Endothelial cell of umbilical vein (primary cell): Measurements from ENCODE around the gene SFT2D2. TPM values are rescaled to one million over a fixed set of nuclear protein-coding genes. Genes with fewer than 3 reads are reported as not detected.

Experiments
- BruUV-seq: library from RNA; stranded (reverse); fragments of 400-500 nt; replicated peaks from 2 replicates; lab custom pipeline; 2021; lab: Mats Ljungman, UMichigan
- CTCF ChIA-PET: fragments of 300-600, 350-600 bp; sonication (Branson Sonifier 250); formaldehyde crosslinking; loops from one replicate; lab custom pipeline; 2021; ENCODE audit warnings: antibody characterized with exemption, inconsistent platforms; lab: Charles Lee
- POLR2A ChIA-PET: fragments of 300-600, 350-600 bp; sonication (Branson Sonifier 250); formaldehyde crosslinking; loops from one replicate; lab custom pipeline; 2021; ENCODE audit warnings: antibody characterized with exemption, inconsistent platforms; lab: Charles Lee
- DNase-seq: peaks from one replicate; pipeline ENCODE4 v3.0.0-alpha.2; 2011; ENCODE audit warnings: low read depth, low spot score
- FAIRE-seq: peaks from 2 replicates; lab custom pipeline; 2011; peaks lifted over from hg19 to GRCh38; lab: Jason Lieb, UNC
- H2AFZ ChIP-seq: 2 replicates; pipeline ENCODE4 v1.6.0; 2012; ENCODE audit warnings: low read depth, low read length, control low read depth, inconsistent platforms
- H3K27ac ChIP-seq: 2 replicates; pipeline ENCODE4 v1.5.1; 2011; ENCODE audit warnings: low read depth, mild to moderate bottlenecking, control low read depth, low read length, moderate library complexity; ENCODE audit not compliant: insufficient read depth
- H3K27me3 ChIP-seq, 2 experiments: 2 replicates each; pipeline versions ENCODE4 v1.6.0 to v1.6.1; 2011; ENCODE audit warnings: low read length in 2 of 2, mixed read lengths in 1 of 2; ENCODE audit not compliant: control insufficient read depth in 2 of 2, insufficient read depth in 2 of 2
- H3K36me3 ChIP-seq, 2 experiments: 2 replicates in 1 of 2; 3 replicates in 1 of 2; pipeline ENCODE4 v1.5.1; 2011; ENCODE audit warnings: low read length in 2 of 2, mild to moderate bottlenecking in 1 of 2, moderate library complexity in 1 of 2; ENCODE audit not compliant: control insufficient read depth in 2 of 2, insufficient read depth in 2 of 2; ENCODE audit errors: extremely low read depth in 1 of 2
- H3K4me1 ChIP-seq: 3 replicates; pipeline ENCODE4 v1.5.1; 2011; ENCODE audit warnings: mild to moderate bottlenecking, low read length; ENCODE audit not compliant: control insufficient read depth, insufficient read depth; ENCODE audit errors: extremely low read depth
- H3K4me2 ChIP-seq: 2 replicates; pipeline ENCODE4 v1.6.1; 2011; ENCODE audit warnings: low read length, control low read depth, mixed read lengths; ENCODE audit not compliant: insufficient read depth
- H3K4me3 ChIP-seq, 3 experiments: fragments of 200-600 bp in 1 of 3; sonication (generic), shearing (Covaris generic) in 1 of 3; replicated peaks in 1 of 3; 2 replicates each; pipeline ENCODE4 v1.5.1; 2011 to 2016; ENCODE audit warnings: control low read depth in 3 of 3, low read length in 3 of 3, mild to moderate bottlenecking in 2 of 3, inconsistent platforms in 1 of 3, low read depth in 1 of 3, moderate library complexity in 1 of 3; ENCODE audit not compliant: insufficient read depth in 1 of 3
- H3K79me2 ChIP-seq: 2 replicates; pipeline ENCODE4 v1.6.0; 2012; ENCODE audit warnings: low read length, inconsistent platforms; ENCODE audit not compliant: control insufficient read depth, insufficient read depth
- H3K9ac ChIP-seq: replicated peaks from 2 replicates; pipeline ENCODE3; 2011; ENCODE audit warnings: low read length, control low read depth; ENCODE audit not compliant: insufficient read depth; ENCODE audit errors: extremely low read depth
- H3K9me1 ChIP-seq: replicated peaks from 3 replicates; pipeline ENCODE4 v1.6.0; 2011; ENCODE audit warnings: mild to moderate bottlenecking, low read length; ENCODE audit not compliant: control insufficient read depth, insufficient read depth; ENCODE audit errors: extremely low read depth
- H3K9me3 ChIP-seq: replicated peaks from 2 replicates; pipeline ENCODE4 v1.5.1; 2012; ENCODE audit warnings: low read length, inconsistent platforms; ENCODE audit not compliant: control insufficient read depth, insufficient read depth
- H4K20me1 ChIP-seq: replicated peaks from 2 replicates; pipeline ENCODE3; 2011; ENCODE audit warnings: mild to moderate bottlenecking, low read length; ENCODE audit not compliant: control insufficient read depth, insufficient read depth; ENCODE audit errors: extremely low read depth
- FOS ChIP-seq: IDR thresholded peaks from 2 replicates; pipeline ENCODE4 v1.6.1; 2011; ENCODE audit warnings: mild to moderate bottlenecking, low read length, moderate library complexity, borderline replicate concordance; ENCODE audit not compliant: insufficient read depth
- JUN ChIP-seq: IDR thresholded peaks from 2 replicates; pipeline ENCODE4 v1.6.1; 2011; ENCODE audit warnings: borderline replicate concordance, low read depth; ENCODE audit not compliant: insufficient read length, insufficient read depth
- MYC ChIP-seq: IDR thresholded peaks from one replicate; pipeline ENCODE4 v1.6.1; 2011; ENCODE audit warnings: mild to moderate bottlenecking, low read depth, low read length
- POLR2A ChIP-seq: IDR thresholded peaks from 2 replicates; pipeline ENCODE4 v1.6.1; 2012; ENCODE audit warnings: low read depth, mild to moderate bottlenecking, control low read depth, low read length
- POLR2AphosphoS5 ChIP-seq: IDR thresholded peaks from 2 replicates; pipeline ENCODE4 v1.6.1; 2012; ENCODE audit warnings: low read depth, mild to moderate bottlenecking, control low read depth, low read length, moderate library complexity; ENCODE audit not compliant: insufficient read depth
- dilution Hi-C: fragments of 300-500 bp; cut with MboI; formaldehyde crosslinking; loops from one replicate; pipeline ENCODE4 v1.15.0; 2019; ENCODE audit warnings: low sequenced_read_pairs; ENCODE audit not compliant: extremely low pct_ligation_motif_present
- intact Hi-C: fragments of 100-400 bp; cut with micrococcal nuclease; formaldehyde crosslinking; loops from one replicate; pipeline ENCODE4 v1.10.0; 2022
- polyA plus RNA-seq, 4 experiments: library from polyadenylated mRNA; depleted of rRNA in 3 of 4; stranded (reverse) in 3 of 4; unstranded in 1 of 4; fragments of >200 nt; gene quantifications; 2 replicates each; pipeline versions ENCODE4 v1.2.1 to v1.2.3, GENCODE V29; 2011 to 2012; ENCODE audit warnings: missing spikeins in 1 of 4
- total RNA-seq: library from RNA; stranded (reverse); gene quantifications from 2 replicates; pipeline ENCODE4 v1.2.3, GENCODE V29; 2021
- TF ChIP-seq, protein P1 (sequence below): IDR thresholded peaks from 2 replicates; pipeline ENCODE4 v1.6.1; 2011; ENCODE audit not compliant: insufficient read depth, insufficient read length

SFT2D2 gene
- total and polyA plus RNA-seq, 2 donors (not counting 3 experiments of a cell fraction or from before 2014, with no cell fraction given): 16.7 to 68.1 TPM

DNA sequence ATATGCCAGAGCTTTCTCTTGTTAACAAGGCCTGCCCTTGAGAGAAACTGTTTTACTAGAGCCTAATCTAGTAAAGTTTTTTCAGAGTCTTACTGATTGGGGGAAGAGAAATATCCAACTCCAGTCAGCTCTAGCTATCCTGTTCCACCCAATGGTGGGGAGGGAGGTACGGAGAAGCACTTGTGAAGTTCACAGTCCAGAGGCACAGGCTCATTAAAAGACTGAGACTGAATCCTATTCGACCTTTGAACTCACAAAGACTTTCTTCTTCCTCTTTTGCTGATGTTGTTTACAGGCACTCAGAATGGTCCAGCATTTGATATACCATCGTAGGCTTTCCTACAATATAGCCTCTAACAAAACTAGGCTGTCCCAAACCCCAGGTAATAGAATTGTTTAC, 15.5 kb upstream of the SFT2D2 start:
- Histone ChIP-seq H3K4me2 (no peak overlapping the region), H2AFZ (no peak overlapping the region), H4K20me1 (no peaks in the 10 kb centered on the region), H3K4me3 (no peak overlapping the region), H3K4me1 (no peaks in the 10 kb centered on the region), H3K9ac (no peak overlapping the region), H3K36me3 (no peaks in the 10 kb centered on the region), H3K9me1 (no peaks in the 10 kb centered on the region), H3K27ac (no peak overlapping the region), H3K79me2 (no peaks in the 10 kb centered on the region), H3K27me3 (peaks cover under 1 to 2% of the 10 kb centered on the region in 2 experiments), H3K9me3 (no peaks in the 10 kb centered on the region)
- ChIA-PET CTCF (interaction anchor here (1.0 to 1.5 kb wide), 2 partner anchors 8 to 13 kb away, joined by 3 to 5 read pairs; no protein-coding TSS in a partner anchor), POLR2A (no interaction called here)
- TF ChIP-seq, protein P1, sequence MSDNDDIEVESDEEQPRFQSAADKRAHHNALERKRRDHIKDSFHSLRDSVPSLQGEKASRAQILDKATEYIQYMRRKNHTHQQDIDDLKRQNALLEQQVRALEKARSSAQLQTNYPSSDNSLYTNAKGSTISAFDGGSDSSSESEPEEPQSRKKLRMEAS: no peak
- TF ChIP-seq FOS: no peak
- TF ChIP-seq POLR2A: no peak
- TF ChIP-seq MYC: no peak
- TF ChIP-seq JUN: no peak
- TF ChIP-seq POLR2AphosphoS5: no peak
- dilution Hi-C loops (no loop called here), intact Hi-C loops (no loop called here)
- BruUV-seq: no TSS peak
- DNase-seq (no peak), FAIRE-seq (no peak)

DNA sequence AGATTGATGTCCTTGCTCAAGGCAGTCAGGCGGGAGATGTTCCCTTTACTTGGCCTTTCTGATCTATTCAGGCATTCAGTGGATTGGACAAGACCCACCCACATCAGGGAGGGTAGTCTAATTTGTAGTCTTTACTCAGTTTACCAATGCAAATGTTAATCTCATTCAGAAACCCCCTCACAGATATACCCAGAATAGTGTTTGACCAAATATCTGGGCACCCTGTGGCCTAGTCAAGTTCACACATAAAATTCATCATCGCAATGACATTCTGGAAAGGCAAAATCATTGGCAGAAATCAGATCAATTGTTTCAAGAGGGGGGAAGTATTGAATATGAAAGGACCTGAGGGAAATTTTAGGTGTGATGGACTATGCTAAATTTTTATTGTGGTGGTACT, 12.5 kb upstream of the SFT2D2 start:
- no peaks in the 10 kb centered on the region for H3K9me1 ChIP-seq
- peaks cover 1 to 2% of the 10 kb centered on the region in 2 experiments for H3K27me3 ChIP-seq
- DNase-seq: no peak
- no peak for FAIRE-seq
- TF ChIP-seq JUN (no peak), POLR2AphosphoS5 (no peak), FOS (no peak), MYC (no peak)
- TF ChIP-seq, protein P1: no peak
- ChIA-PET CTCF (no interaction called here), POLR2A (no interaction called here)
- no TSS peak for BruUV-seq
- no peak overlapping the region for H3K9ac ChIP-seq
- intact Hi-C loops: no loop called here
- no peak overlapping the region for H3K27ac ChIP-seq
- no peaks in the 10 kb centered on the region for H3K79me2 ChIP-seq
- H3K36me3 ChIP-seq: no peaks in the 10 kb centered on the region
- H3K4me1 ChIP-seq: no peaks in the 10 kb centered on the region
- H2AFZ ChIP-seq: no peak overlapping the region
- no peak overlapping the region for H3K4me2 ChIP-seq
- dilution Hi-C loops: no loop called here
- H3K4me3 ChIP-seq: no peak overlapping the region
- H3K9me3 ChIP-seq: no peaks in the 10 kb centered on the region
- no peaks in the 10 kb centered on the region for H4K20me1 ChIP-seq
